ENCODE measurements around the gene SLC6A18. TPM values are rescaled to one million over a fixed set of nuclear protein-coding genes. Genes with fewer than 3 reads are reported as not detected.

The SLC6A18 gene
- total RNA-seq, 1 experiment from 2014 or later, result not detected

- H3K36me3 ChIP-seq (ENCODE audit: control insufficient read depth, insufficient read depth, low read length), result no peaks in the 10 kb centered on the region
- BruUV-seq (replicated peaks), result no TSS peak
- H3K27ac ChIP-seq (ENCODE audit: low read length), result no peak overlapping the region
- ChIA-PET POLR2A (no interaction called here), CTCF (no interaction called here)
- H3K9me3 ChIP-seq (ENCODE audit: control insufficient read depth, insufficient read depth, low read depth, low read length), result peaks cover 3% of the 10 kb centered on the region; the same call in 1 of the 2 replicates
- TF ChIP-seq SIN3A (IDR thresholded peaks at IDR 0.05; ENCODE audit: borderline replicate concordance, insufficient read depth, low read depth, low read length), result no peak
- TF ChIP-seq REST (IDR thresholded peaks at IDR 0.05; ENCODE audit: insufficient read depth in 1 of 2, low read depth in 2 of 2, low read length in 1 of 2), result no peak
- TF ChIP-seq POLR2AphosphoS5 (IDR thresholded peaks at IDR 0.05; ENCODE audit: low read depth, low read length), result no peak
- TF ChIP-seq, protein P1, sequence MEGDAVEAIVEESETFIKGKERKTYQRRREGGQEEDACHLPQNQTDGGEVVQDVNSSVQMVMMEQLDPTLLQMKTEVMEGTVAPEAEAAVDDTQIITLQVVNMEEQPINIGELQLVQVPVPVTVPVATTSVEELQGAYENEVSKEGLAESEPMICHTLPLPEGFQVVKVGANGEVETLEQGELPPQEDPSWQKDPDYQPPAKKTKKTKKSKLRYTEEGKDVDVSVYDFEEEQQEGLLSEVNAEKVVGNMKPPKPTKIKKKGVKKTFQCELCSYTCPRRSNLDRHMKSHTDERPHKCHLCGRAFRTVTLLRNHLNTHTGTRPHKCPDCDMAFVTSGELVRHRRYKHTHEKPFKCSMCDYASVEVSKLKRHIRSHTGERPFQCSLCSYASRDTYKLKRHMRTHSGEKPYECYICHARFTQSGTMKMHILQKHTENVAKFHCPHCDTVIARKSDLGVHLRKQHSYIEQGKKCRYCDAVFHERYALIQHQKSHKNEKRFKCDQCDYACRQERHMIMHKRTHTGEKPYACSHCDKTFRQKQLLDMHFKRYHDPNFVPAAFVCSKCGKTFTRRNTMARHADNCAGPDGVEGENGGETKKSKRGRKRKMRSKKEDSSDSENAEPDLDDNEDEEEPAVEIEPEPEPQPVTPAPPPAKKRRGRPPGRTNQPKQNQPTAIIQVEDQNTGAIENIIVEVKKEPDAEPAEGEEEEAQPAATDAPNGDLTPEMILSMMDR (IDR thresholded peaks at IDR 0.05), result no peak
- no peak for TF ChIP-seq TCF7L2 (IDR thresholded peaks at IDR 0.05; ENCODE audit: low read depth, low read length)
- intact Hi-C loops (cut with micrococcal nuclease; ENCODE audit: unreplicated experiment) (no loop called here), in situ Hi-C loops (cut with HindIII; ENCODE audit: low pct_unique_long_range_greater_than_20kb, low sequenced_read_pairs) (no loop called here)
- no peak for DNase-seq (ENCODE audit: low read depth, low spot score)
- H3K4me3 ChIP-seq (ENCODE audit: low read depth in 2 of 2, low read length in 2 of 2), result no peak overlapping the region
- H3K4me1 ChIP-seq (ENCODE audit: control insufficient read depth, insufficient read depth, low read length), result peaks cover 2% of the 10 kb centered on the region
- H3K27me3 ChIP-seq (ENCODE audit: control insufficient read depth, insufficient read depth, low read length), result no peaks in the 10 kb centered on the region
- no peak for ATAC-seq
These were observed 7.6 kb downstream of the SLC6A18 start for GRCh38 chr5:1232780-1233179.

GRCh38 chr5:1235379-1235778 lies 10.2 kb downstream of the SLC6A18 start:
- intact Hi-C loops (cut with micrococcal nuclease; ENCODE audit: unreplicated experiment), result no loop called here
- H3K4me3 ChIP-seq (ENCODE audit: low read depth in 2 of 2, low read length in 2 of 2), result no peak overlapping the region
- no peaks in the 10 kb centered on the region for H3K4me1 ChIP-seq (ENCODE audit: control insufficient read depth, insufficient read depth, low read length)
- H3K36me3 ChIP-seq (ENCODE audit: control insufficient read depth, insufficient read depth, low read length), result no peaks in the 10 kb centered on the region
- ChIA-PET CTCF (no interaction called here), POLR2A (no interaction called here)
- no peaks in the 10 kb centered on the region for H3K27me3 ChIP-seq (ENCODE audit: control insufficient read depth, insufficient read depth, low read length)
- peaks cover 3% of the 10 kb centered on the region; the same call in 1 of the 2 replicates for H3K9me3 ChIP-seq (ENCODE audit: control insufficient read depth, insufficient read depth, low read depth, low read length)
- ATAC-seq, result no peak
- no peak for DNase-seq (ENCODE audit: low read depth, low spot score)
- no TSS peak for BruUV-seq (replicated peaks)
- TF ChIP-seq, protein P1 (IDR thresholded peaks at IDR 0.05), result no peak
- TF ChIP-seq SIN3A (IDR thresholded peaks at IDR 0.05; ENCODE audit: borderline replicate concordance, insufficient read depth, low read depth, low read length) (no peak), REST (IDR thresholded peaks at IDR 0.05; ENCODE audit: insufficient read depth in 1 of 2, low read depth in 2 of 2, low read length in 1 of 2) (no peak), TCF7L2 (IDR thresholded peaks at IDR 0.05; ENCODE audit: low read depth, low read length) (no peak), POLR2AphosphoS5 (IDR thresholded peaks at IDR 0.05; ENCODE audit: low read depth, low read length) (no peak)
- no peak overlapping the region for H3K27ac ChIP-seq (ENCODE audit: low read length)
- in situ Hi-C loops (cut with HindIII; ENCODE audit: low pct_unique_long_range_greater_than_20kb, low sequenced_read_pairs), result no loop called here

All from Panc1 (cell line).